Left colon (tissue), 2 donors: ENCODE data around the gene IMMP2L. TPM values are rescaled to one million over a fixed set of nuclear protein-coding genes. Genes with fewer than 3 reads are reported as not detected.
"Not testable (repeated sequence)": the region's sequence is repeated elsewhere in the genome, so short reads cannot be mapped to it uniquely, and the experiment has no call there.

Experiments
- ATAC-seq: fragments of 200-7000 bp; cut with Tn5 transposase; one replicate; pipeline ENCODE4 v1.9.1; 2020; ENCODE audit warnings: mild to moderate bottlenecking, moderate library complexity
- DNase-seq, 2 donors: peaks; one replicate each; pipeline ENCODE4 v3.0.0-alpha.2; 2020
- intact Hi-C, 2 donors: fragments of 100-400 bp; cut with DNase I in 1 of 2; cut with micrococcal nuclease in 1 of 2; formaldehyde crosslinking; loops; one replicate each; pipeline versions ENCODE4 v1.11.2 to v1.14.0; 2022; cut with DNase I, micrococcal nuclease
- total RNA-seq, 2 donors: library from RNA; stranded (reverse); fragmentation: NEBNext Ultra II Directional; extraction: Animal tissue kit (Norgen Biotek cat#: 25700); gene quantifications; one replicate each; pipeline ENCODE4 v1.2.1, GENCODE V29; 2021
- donor health status: DM: no; HTN: no; CAD: no.
- donor health status: DM: yes; HTN: yes; CAD: no.

The IMMP2L gene
- total RNA-seq, 2 donors from 2014 or later, result 11.1 to 11.8 TPM

DNA sequence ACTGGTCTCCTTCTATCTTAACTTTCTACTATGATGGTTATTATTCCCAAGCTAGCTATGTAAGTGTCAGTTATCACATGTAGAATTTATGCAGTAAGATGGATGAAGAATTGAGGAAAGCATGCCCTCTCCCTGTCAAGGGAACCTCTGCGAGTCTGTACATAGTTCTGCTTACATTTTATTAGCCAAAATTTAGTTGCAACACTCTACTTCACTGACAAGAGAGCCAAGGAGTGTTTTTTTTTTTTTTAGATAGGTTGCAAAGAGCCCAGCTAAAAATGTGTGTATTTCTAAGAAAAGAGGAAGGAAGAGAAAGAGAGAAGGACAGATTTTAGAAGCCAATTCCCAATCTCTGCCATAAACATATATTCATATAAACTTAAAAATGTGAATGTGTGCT is 829.1 kb downstream of the IMMP2L start:
- DNase-seq (no peak), ATAC-seq (no peak)
- intact Hi-C loops, result no loop called here

DNA sequence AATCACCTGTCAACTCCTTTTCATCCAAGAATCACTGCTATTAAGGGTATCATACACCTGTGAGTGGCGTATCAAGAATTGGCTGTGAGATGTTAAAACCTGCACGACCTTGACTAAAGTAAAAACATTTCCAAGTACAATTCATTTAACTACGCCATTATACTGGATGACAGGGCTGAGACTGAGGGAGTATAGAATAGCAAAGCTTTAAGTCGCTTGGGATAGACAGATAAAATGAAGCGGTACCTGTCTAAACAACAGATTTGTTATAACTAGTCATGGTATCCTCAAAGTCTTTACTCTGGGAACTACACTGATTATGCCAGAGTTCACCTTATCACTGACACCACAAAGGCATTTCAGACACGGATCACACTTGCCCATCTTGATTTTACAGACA is 837.5 kb downstream of the IMMP2L start:
- no peak for ATAC-seq
- no peak for DNase-seq
- intact Hi-C loops, result no loop called here

- DNase-seq, result no peak
- no peak for ATAC-seq
- intact Hi-C loops, result no loop called here
These were observed 840.9 kb downstream of the IMMP2L start for GRCh38 chr7:110721395-110721794.

- no peak for DNase-seq
- intact Hi-C loops, result no loop called here
- no peak for ATAC-seq
These were observed 841.7 kb downstream of the IMMP2L start for GRCh38 chr7:110720626-110721025.

GRCh38 chr7:110719741-110720140 is 842.6 kb downstream of the IMMP2L start:
- DNase-seq, result no peak
- intact Hi-C loops, result no loop called here
- ATAC-seq, result no peak

DNA sequence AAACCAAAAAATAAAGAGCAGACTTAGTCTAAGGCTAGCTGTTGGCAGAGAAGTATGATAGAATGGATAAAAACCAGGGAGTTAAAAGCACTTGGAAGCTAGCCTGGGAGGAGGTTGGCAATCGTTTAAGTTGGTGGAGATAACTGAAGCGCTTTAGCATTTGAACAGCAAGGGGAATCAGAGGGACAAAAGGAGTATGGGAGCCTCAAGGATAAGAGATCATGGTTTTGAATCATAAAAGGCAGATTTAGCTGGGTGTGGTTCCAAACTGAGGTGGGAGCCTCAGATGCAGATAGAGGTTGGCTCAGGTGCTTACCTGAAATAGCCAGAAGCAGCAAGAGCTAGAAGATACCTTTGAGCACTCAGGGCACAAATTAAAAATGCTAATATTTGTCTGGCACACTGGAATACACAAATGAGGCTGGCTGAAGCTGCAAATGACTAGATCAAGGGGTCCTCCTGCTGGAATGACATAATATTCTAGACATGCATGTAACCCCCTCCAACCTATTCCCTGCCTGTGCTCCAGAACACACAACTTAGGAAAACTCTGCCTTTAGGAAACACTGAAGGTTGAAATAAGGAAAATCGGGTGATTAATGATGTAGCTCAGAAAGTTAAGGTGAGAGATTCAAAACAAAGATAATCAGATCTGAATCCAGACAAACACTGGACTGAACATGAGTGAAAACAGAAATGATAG is 843.6 kb downstream of the IMMP2L start:
- intact Hi-C loops, result no loop called here
- ATAC-seq, result no peak
- no peak for DNase-seq

- no peak for ATAC-seq
- intact Hi-C loops, result no loop called here
- no peak for DNase-seq
These were observed 858.1 kb downstream of the IMMP2L start for GRCh38 chr7:110704225-110704624.

DNA sequence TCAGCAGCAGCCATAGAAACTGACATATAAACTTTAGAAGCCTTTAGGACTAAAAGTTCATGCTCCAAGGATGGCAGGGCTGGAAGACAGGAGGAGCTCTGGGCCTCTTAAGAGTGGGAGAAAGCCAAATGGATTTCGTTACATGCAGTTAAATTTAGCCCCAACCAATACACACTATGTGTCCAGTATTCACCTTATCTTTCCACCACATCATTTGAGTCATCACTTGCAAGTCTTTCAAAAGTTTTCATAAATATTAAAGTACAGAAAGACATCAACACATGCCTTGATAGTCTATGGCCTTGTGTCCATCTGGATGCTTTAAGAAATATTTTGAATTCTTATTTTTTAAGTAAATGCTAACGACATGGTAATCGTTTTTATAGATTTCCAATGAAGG is 863.7 kb downstream of the IMMP2L start:
- DNase-seq (no peak), ATAC-seq (no peak)
- intact Hi-C loops, result no loop called here

GRCh38 chr7:110693344-110693743 is 868.9 kb downstream of the IMMP2L start:
- no peak for DNase-seq
- intact Hi-C loops, result no loop called here
- ATAC-seq, result peak; percentile 100

- ATAC-seq (no peak), DNase-seq (no peak)
- intact Hi-C loops, result no loop called here
These were observed 873.4 kb downstream of the IMMP2L start for GRCh38 chr7:110688908-110689307.

DNA sequence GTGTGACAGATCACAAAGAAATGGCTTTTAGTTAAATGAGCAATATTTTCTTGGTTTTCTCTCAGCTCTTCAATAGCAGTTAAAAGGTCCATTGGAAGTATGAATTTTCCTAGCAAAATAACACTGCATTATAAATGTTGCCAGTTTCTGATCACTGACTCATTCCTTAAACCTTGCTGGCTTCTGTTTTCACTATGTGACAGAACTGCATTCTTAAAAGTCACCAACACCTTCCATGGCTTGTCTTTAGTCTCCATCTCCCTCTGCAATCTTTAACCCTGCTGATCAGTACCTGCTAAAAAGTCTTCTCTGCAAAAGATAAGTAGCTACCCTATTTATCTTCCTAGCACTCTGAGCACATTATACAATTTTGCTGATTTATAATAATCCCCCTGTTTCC is 876.4 kb downstream of the IMMP2L start:
- intact Hi-C loops, result no loop called here
- ATAC-seq (no peak), DNase-seq (no peak)

- no peak for ATAC-seq
- DNase-seq, result no peak
- intact Hi-C loops, result no loop called here
These were observed 880.4 kb downstream of the IMMP2L start for GRCh38 chr7:110681941-110682340.

DNA sequence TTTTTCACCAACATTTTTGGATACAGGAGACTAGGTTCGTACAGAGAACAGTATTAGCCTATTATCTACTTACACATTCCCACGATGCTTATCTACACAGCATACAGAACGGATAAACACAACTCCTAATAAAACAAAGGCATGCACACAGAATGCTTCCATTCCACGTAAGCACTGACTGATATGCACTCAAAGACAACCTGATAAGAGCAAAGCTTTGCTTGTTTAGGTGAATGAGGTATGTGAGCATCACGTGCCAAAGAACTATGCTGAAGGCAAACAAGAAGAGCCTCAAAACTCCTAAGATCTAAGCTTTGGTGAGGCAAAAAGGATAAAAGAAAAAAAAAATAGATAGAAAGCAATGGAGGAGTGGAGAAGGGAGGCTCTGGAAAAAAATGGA is 884.9 kb downstream of the IMMP2L start:
- intact Hi-C loops, result no loop called here
- DNase-seq (no peak), ATAC-seq (peak; percentile 37)

- intact Hi-C loops, result no loop called here
- DNase-seq, result no peak
- ATAC-seq, result no peak
These were observed 885.5 kb downstream of the IMMP2L start for GRCh38 chr7:110676785-110677184.

DNA sequence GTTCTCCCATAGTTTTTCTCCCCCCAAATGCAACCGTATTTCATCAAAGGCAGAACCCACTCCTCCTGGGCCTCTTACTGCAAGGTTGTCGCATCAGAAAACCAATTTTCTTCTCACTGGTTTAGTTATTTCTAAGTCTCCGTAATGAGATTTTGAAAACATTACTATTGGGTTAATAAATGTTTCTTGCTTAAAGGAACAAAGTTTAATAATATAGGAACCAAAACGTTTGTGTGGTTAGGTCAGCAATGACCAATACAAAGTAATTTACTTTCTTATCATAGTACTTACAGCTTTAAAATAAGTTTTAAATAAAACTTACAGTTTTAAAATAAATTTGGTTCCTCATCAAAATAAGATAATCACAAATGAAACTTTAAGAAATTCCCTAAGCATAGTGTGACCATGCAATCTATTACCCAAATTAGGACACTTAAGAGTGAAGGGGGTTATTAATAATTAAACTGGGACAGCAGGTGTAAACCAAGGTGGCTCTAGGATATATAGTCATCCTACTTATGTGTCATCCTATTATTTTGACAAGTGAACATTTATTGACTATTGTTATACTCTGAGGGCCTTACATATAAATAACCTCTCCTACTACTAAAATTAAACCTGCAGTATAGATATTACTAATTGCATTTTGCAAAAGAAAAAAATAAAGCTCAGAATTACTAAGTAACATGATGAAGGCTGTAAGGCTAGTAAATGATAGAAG is 886.7 kb downstream of the IMMP2L start:
- intact Hi-C loops, result no loop called here
- ATAC-seq (no peak), DNase-seq (no peak)

- DNase-seq, result no peak
- intact Hi-C loops, result no loop called here
- no peak for ATAC-seq
These were observed 889.1 kb downstream of the IMMP2L start for GRCh38 chr7:110673148-110673547.

GRCh38 chr7:110669410-110669809 is 892.9 kb downstream of the IMMP2L start:
- intact Hi-C loops, result no loop called here
- DNase-seq, result no peak
- ATAC-seq, result no peak

GRCh38 chr7:110664803-110665202 is 897.5 kb downstream of the IMMP2L start:
- DNase-seq (no peak), ATAC-seq (no peak)
- intact Hi-C loops, result no loop called here

GRCh38 chr7:110660637-110661036 is 901.7 kb downstream of the IMMP2L start:
- ATAC-seq, intact Hi-C loops, DNase-seq: not testable (repeated sequence)

- ATAC-seq, result no peak
- intact Hi-C loops, result no loop called here
- no peak for DNase-seq
These were observed 912.0 kb downstream of the IMMP2L start for GRCh38 chr7:110650328-110650727.

DNA sequence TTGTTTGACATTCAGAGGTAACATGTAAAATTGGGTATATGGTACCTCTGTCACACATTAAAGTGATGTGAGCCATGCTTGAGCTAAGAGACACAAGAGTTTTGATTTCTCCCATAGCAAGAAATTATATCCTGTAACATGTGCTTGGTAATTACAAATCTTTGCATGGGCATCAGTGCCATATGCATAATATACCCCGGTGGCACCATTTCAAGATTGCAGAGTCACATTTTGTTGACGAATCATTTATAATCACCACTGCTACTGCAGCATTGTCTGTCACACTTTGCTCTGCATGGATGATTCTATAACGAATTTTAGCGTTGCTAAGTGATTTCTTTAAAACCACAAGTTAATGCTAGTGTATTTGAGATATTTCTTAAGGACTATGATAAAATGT is 915.0 kb downstream of the IMMP2L start:
- no peak for DNase-seq
- intact Hi-C loops, result no loop called here
- no peak for ATAC-seq
